H9 (cell line): Measurements from ENCODE around the gene RAB6A. TPM values are rescaled to one million over a fixed set of nuclear protein-coding genes. Genes with fewer than 3 reads are reported as not detected.
A peak's percentile ranks its signal among the peaks of the same experiment; 100 is the strongest.

Source experiments
- DNase-seq: peaks from one replicate; pipeline ENCODE4 v3.0.0-alpha.2; 2017
- H2AFZ ChIP-seq: one replicate; pipeline ENCODE4 v1.6.1; 2013; ENCODE audit warnings: mild to moderate bottlenecking, low read length, control low read depth, moderate library complexity
- H2AK5ac ChIP-seq: 2 replicates; pipeline ENCODE4 v1.6.1; 2013; ENCODE audit warnings: low read length, control low read depth, mixed read lengths; ENCODE audit not compliant: insufficient read length
- H2BK120ac ChIP-seq: one replicate; pipeline ENCODE4 v1.6.1; 2013; ENCODE audit warnings: low read depth, mild to moderate bottlenecking, low read length, control low read depth, inconsistent platforms; ENCODE audit not compliant: poor library complexity, severe bottlenecking
- H2BK12ac ChIP-seq: 2 replicates; pipeline ENCODE4 v1.6.1; 2013; ENCODE audit warnings: low read length, control low read depth, mixed read lengths, low read depth; ENCODE audit not compliant: insufficient read length
- H2BK15ac ChIP-seq: 2 replicates; pipeline ENCODE4 v1.6.1; 2013; ENCODE audit warnings: low read depth, low read length, control low read depth
- H2BK20ac ChIP-seq: one replicate; pipeline ENCODE4 v1.6.1; 2013; ENCODE audit warnings: low read depth, mild to moderate bottlenecking, low read length, control low read depth, inconsistent platforms; ENCODE audit not compliant: poor library complexity, severe bottlenecking
- H2BK5ac ChIP-seq: 2 replicates; pipeline ENCODE4 v1.6.1; 2013; ENCODE audit warnings: low read length, control low read depth, mixed read lengths; ENCODE audit not compliant: insufficient read length
- H3K14ac ChIP-seq: 2 replicates; pipeline ENCODE4 v1.6.1; 2013; ENCODE audit warnings: low read length, control low read depth; ENCODE audit not compliant: insufficient read depth
- H3K18ac ChIP-seq: 2 replicates; pipeline ENCODE4 v1.6.1; 2013; ENCODE audit warnings: low read depth, mild to moderate bottlenecking, mixed read lengths, low read length, control low read depth; ENCODE audit not compliant: insufficient read length
- H3K23ac ChIP-seq: 2 replicates; pipeline ENCODE4 v1.6.1; 2013; ENCODE audit warnings: low read length, control low read depth, mixed read lengths, low read depth; ENCODE audit not compliant: insufficient read length
- H3K23me2 ChIP-seq: 2 replicates; pipeline ENCODE4 v1.6.1; 2013; ENCODE audit warnings: low read depth, mild to moderate bottlenecking, mixed read lengths, low read length, control low read depth; ENCODE audit not compliant: insufficient read length, poor library complexity, severe bottlenecking
- H3K27ac ChIP-seq: 2 replicates; pipeline ENCODE4 v1.5.1; 2013; ENCODE audit warnings: low read length, control low read depth, mixed read lengths, low read depth; ENCODE audit not compliant: insufficient read length
- H3K27me3 ChIP-seq: 2 replicates; pipeline ENCODE4 v1.6.1; 2013; ENCODE audit warnings: low read length, control low read depth, inconsistent platforms; ENCODE audit not compliant: insufficient read depth
- H3K4ac ChIP-seq: 2 replicates; pipeline ENCODE4 v1.6.1; 2013; ENCODE audit warnings: low read depth, mild to moderate bottlenecking, control low read depth, inconsistent platforms, low read length, moderate library complexity
- H3K4me1 ChIP-seq: 2 replicates; pipeline ENCODE4 v1.6.1; 2013; ENCODE audit warnings: low read length, control low read depth, inconsistent platforms; ENCODE audit not compliant: insufficient read depth
- H3K4me2 ChIP-seq: 2 replicates; pipeline ENCODE4 v1.6.1; 2013; ENCODE audit warnings: low read length, control low read depth, mixed read lengths; ENCODE audit not compliant: insufficient read length, insufficient read depth
- H3K56ac ChIP-seq: 2 replicates; pipeline ENCODE4 v1.6.1; 2013; ENCODE audit warnings: low read depth, mild to moderate bottlenecking, mixed read lengths, low read length, control low read depth; ENCODE audit not compliant: insufficient read length
- H3K79me1 ChIP-seq: 2 replicates; pipeline ENCODE4 v1.6.1; 2013; ENCODE audit warnings: low read depth, mild to moderate bottlenecking, moderate library complexity, low read length, control low read depth, inconsistent platforms; ENCODE audit not compliant: insufficient read depth, poor library complexity, severe bottlenecking
- H3K79me2 ChIP-seq: 2 replicates; pipeline ENCODE4 v1.6.1; 2013; ENCODE audit warnings: low read length, control low read depth, inconsistent platforms; ENCODE audit not compliant: insufficient read depth
- H3K9ac ChIP-seq: 2 replicates; pipeline ENCODE4 v1.6.1; 2013; ENCODE audit warnings: low read length, control low read depth, mixed read lengths; ENCODE audit not compliant: insufficient read length; ENCODE audit errors: extremely low read depth
- H3K9me3 ChIP-seq: one replicate; pipeline ENCODE4 v1.6.1; 2013; ENCODE audit warnings: low read depth, low read length, inconsistent platforms; ENCODE audit not compliant: control insufficient read depth
- H3T11ph ChIP-seq: one replicate; pipeline ENCODE4 v1.6.1; 2013; ENCODE audit warnings: mild to moderate bottlenecking, low read length, control low read depth, inconsistent platforms
- H4K20me1 ChIP-seq: one replicate; pipeline ENCODE4 v1.6.1; 2013; ENCODE audit not compliant: control insufficient read depth, insufficient read length, insufficient read depth
- H4K5ac ChIP-seq: 2 replicates; pipeline ENCODE4 v1.6.1; 2013; ENCODE audit warnings: low read depth, mild to moderate bottlenecking, mixed read lengths, low read length, control low read depth; ENCODE audit not compliant: insufficient read length
- H4K8ac ChIP-seq: replicated peaks from 2 replicates; pipeline ENCODE4 v1.6.1; 2013; ENCODE audit warnings: low read length, control low read depth, mixed read lengths, low read depth; ENCODE audit not compliant: insufficient read length
- H4K91ac ChIP-seq: 2 replicates; pipeline ENCODE4 v1.6.1; 2013; ENCODE audit warnings: low read depth, mild to moderate bottlenecking, moderate library complexity, mixed read lengths, low read length, control low read depth; ENCODE audit not compliant: insufficient read length
- H3K27ac Mint-ChIP-seq, 3 experiments: 2 replicates in 2 of 3; 3 replicates in 1 of 3; pipeline ENCODE4 v1.8.0; 2020 to 2021; ENCODE audit warnings: mixed read lengths in 3 of 3, mild to moderate bottlenecking in 1 of 3, moderate library complexity in 1 of 3
- H3K27me3 Mint-ChIP-seq: 2 replicates; pipeline ENCODE4 v1.8.0; 2021; ENCODE audit warnings: low read depth, mild to moderate bottlenecking, moderate library complexity, mixed read lengths
- H3K36me3 Mint-ChIP-seq, 3 experiments: 2 replicates in 2 of 3; 3 replicates in 1 of 3; pipeline ENCODE4 v1.8.0; 2020 to 2021; ENCODE audit warnings: low read depth in 3 of 3, mixed read lengths in 3 of 3; ENCODE audit not compliant: insufficient read depth in 1 of 3
- H3K4me1 Mint-ChIP-seq, 2 experiments: 2 replicates each; pipeline ENCODE4 v1.8.0; 2020; ENCODE audit warnings: mixed read lengths in 2 of 2
- H3K4me3 Mint-ChIP-seq, 2 experiments: 2 replicates in 1 of 2; 3 replicates in 1 of 2; pipeline ENCODE4 v1.8.0; 2020 to 2021; ENCODE audit warnings: mild to moderate bottlenecking in 2 of 2, mixed read lengths in 2 of 2, moderate library complexity in 1 of 2
- H3K9me3 Mint-ChIP-seq, 2 experiments: 2 replicates in 1 of 2; 3 replicates in 1 of 2; pipeline ENCODE4 v1.8.0; 2020; ENCODE audit warnings: mild to moderate bottlenecking in 2 of 2, mixed read lengths in 2 of 2, moderate library complexity in 1 of 2
- CTCF ChIP-seq: fragments of 200-600 bp; sonication (generic); conservative IDR thresholded peaks from 3 replicates; pipeline ENCODE4 v1.8.0; 2021; ENCODE audit warnings: antibody characterized with exemption, mild to moderate bottlenecking
- WGBS: extraction: QIAGEN DNeasy Blood & Tissue Kit; methylation state at CpG from one replicate; pipeline ENCODE4 v1.1.7; 2013; ENCODE audit warnings: missing lambda C conversion rate, low lambda C conversion rate, mixed read lengths; ENCODE audit not compliant: insufficient read length; ENCODE audit errors: extremely low coverage; 5-methylcytosine and 5-hydroxymethylcytosine counted together
- total RNA-seq: library from RNA; stranded (reverse); gene quantifications from 2 replicates; pipeline ENCODE4 v1.2.1, GENCODE V29; 2021

Gene RAB6A
- total RNA-seq, 1 experiment from 2014 or later = 72.8 TPM

DNA sequence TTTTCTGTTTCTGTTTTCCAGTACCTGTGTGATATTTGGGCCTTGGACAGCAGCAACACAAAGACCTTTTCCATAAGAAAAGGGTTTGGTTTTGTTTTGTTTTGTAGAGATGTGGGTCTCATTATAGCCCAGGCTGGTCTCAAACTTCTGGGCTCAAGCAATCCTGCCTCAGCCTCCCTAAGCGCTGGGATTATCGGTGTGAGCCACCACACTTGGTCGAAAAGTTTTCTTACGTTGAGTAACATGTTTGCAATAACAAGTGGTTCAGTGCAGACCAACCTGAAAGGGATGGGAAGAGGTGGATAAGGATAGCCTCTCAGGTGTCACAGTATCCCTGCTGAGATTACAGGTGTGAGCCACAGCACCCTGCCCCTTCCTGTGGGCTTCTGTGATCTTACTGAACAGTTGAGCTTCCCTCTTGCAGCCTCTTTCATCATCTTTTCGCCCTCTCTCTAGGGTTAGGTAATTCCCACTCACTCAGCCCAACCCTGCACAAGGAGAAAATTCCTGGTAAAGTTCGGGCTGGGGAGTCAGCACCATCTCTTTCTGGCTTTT is 23.3 kb upstream of the RAB6A start:
- H3K9ac ChIP-seq = no peak overlapping the region
- H3K4me1 Mint-ChIP-seq = peaks cover 15 to 21% of the 10 kb centered on the region in 2 experiments
- no peaks in the 10 kb centered on the region for H3K4me1 ChIP-seq
- H3K27ac ChIP-seq = no peak overlapping the region
- no peak overlapping the region for H3K23ac ChIP-seq
- H3K18ac ChIP-seq = no peak overlapping the region
- no peak overlapping the region for H3K56ac ChIP-seq
- no peak overlapping the region for H3K4ac ChIP-seq
- TF ChIP-seq CTCF = no peak
- no peaks in the 10 kb centered on the region for H3K27me3 ChIP-seq
- no peak overlapping the region for H2AFZ ChIP-seq
- H3K27ac Mint-ChIP-seq = peak overlapping the region in 2 of 3 experiments; percentile 52 to 90; a peak in 3 of 7 replicates
- peak; percentile 40 for DNase-seq
- no peak overlapping the region for H2BK20ac ChIP-seq
- H4K20me1 ChIP-seq = no peaks in the 10 kb centered on the region
- H3K4me2 ChIP-seq = no peak overlapping the region
- H3K9me3 ChIP-seq = no peaks in the 10 kb centered on the region
- no peak overlapping the region for H4K91ac ChIP-seq
- no peak overlapping the region for H2BK15ac ChIP-seq
- H4K5ac ChIP-seq = no peak overlapping the region
- no peaks in the 10 kb centered on the region for H3K36me3 Mint-ChIP-seq
- H3K9me3 Mint-ChIP-seq = no peaks in the 10 kb centered on the region
- H3K23me2 ChIP-seq = no peaks in the 10 kb centered on the region
- no peaks in the 10 kb centered on the region; the same call in 1 of the 2 replicates for H3K27me3 Mint-ChIP-seq
- H3K79me2 ChIP-seq = no peaks in the 10 kb centered on the region
- H3K14ac ChIP-seq = no peak overlapping the region
- no peak overlapping the region for H3T11ph ChIP-seq
- no peak overlapping the region for H2BK12ac ChIP-seq
- no peak overlapping the region for H3K4me3 Mint-ChIP-seq
- no peak overlapping the region for H2BK5ac ChIP-seq
- no peak overlapping the region for H2BK120ac ChIP-seq
- no peak overlapping the region for H4K8ac ChIP-seq
- no peak overlapping the region for H2AK5ac ChIP-seq
- H3K79me1 ChIP-seq = no peaks in the 10 kb centered on the region
- WGBS = no CpG with 5 or more reads among the region's 6 CpGs
